Stimulated activated CD8-positive, alpha-beta memory T cell treated with anti-CD3 and anti-CD28 coated beads, Interleukin-15, amount 100 ng/mL, for 24 hours (primary cell): ENCODE data around the gene DCAF11.

Experiments
- DNase-seq: peaks from one replicate; pipeline ENCODE4 v3.0.0-alpha.2; 2020; ENCODE audit warnings: low read depth

The DCAF11 gene

DNA sequence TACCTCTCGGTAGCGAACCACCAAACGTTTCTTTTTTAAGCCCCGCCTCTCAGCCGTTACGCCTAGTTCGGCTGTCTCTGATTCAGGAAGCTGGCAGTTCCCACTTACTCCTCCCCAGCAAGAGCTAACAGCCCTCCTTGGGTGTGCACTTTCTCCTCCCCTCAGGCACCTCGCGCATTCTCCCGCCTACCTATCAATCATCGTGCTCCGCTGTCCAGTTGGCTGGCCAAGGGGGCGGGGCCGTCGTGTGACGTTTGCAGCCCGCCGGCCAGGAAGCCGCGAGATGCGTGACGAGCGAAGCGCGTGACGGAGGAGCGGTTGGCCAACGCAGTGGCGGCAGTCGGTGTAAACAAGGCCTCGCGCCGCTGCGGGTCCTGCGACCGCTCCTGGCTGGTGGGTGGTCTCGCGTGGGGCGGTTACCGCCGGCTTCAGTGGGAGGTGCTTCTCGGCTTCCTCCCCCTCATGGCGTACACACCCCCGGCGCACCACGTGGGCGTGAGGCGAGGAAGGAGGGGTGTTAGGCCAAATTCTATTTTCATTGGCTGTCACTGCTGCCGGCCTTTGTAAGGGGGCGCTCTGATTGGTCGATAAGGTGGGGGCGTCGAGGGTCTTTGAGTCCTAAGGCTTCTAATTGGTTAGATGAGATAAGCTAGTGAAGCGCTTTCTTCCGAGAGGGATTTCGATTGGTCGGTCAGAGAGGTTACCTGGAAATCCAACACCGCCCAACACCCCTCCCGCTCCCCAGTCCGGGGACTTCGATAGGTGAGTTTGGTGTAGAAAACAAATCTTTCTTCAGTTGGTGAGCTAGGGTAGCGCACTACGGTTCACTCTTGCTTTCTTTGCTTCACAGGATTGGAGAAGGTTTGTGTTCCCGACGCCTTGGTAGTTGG, at the start of gene DCAF11, which contains the start of gene NRL:
Gene DCAF11 (plus strand): TSS at position 246 of the 890 bp plus-strand sequence. CDS start 818 bp downstream, outside the sequence.
Gene NRL (minus strand): TSS at position 418 of the 890 bp plus-strand sequence. CDS start 32,101 bp downstream, outside the sequence.
- DNase-seq: peak; percentile 88

DNA sequence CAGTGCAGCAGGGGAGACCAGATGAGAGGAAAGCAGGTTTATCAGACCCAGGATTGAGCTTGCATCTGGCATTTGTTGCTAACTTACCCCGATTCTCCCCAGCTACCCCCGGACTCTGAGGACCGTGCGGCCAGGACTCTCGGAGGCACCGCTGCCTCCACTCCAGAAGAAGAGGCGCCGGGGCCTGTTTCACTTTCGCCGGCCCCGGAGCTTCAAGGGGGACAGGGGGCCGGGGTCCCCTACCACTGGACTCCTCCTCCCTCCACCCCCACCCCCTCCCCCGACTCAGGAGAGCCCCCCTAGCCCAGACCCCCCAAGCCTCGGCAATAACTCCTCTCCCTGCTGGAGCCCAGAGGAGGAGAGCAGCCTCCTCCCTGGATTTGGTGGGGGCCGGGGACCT, 49.7 kb upstream of the DCAF11 start:
- no peak for DNase-seq

DNA sequence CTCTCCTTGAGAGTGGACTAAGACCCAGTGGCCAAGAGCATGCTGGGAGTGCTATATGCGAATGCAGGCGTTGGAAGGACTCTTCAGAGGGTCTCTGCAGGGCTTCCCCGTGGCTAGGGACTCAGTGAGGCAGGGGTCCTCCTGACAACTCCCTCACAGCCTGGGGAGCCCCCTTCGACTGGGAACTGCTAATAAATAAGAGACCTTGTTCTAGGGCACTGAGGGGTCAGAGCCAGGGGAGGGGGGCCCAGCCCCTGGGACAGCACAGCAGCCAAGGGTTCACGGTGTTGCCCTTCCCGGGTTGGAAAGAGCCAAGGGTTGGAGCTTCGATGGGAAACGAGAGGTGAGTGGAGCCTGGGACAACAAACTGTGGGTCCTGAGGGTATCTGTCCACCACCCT, 49.2 kb upstream of the DCAF11 start:
- no peak for DNase-seq

DNA sequence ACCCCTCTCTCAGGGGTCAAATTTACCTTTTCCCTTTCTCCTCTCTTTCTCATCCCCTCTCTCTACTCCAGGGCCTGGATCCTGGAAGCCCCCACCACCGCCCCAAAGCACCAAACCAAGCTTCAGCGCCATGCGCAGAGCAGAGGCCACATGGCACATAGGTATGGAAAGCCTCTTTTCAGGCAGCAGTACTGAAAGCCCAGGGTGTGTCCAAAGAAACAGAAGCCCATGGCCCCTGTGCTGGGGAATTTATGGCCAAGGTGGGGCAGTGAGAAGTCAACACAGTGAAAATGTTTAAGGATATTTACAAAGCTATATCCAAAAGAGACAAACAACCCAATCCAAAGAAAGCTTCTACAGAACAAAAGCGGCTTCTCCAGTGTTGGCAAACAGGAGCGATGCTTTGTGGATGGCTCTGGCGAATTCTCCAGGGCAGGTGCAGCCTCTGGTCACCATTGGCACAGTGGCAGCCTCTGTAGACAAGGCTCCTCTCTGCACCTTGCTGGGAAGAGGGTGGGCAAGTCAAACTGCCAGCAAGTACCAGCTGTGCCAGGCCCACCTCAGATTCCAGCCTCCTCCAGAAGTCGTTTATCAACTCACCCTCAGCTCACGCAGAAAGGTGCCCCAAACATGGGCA, 48.0 kb upstream of the DCAF11 start:
- no peak for DNase-seq

DNA sequence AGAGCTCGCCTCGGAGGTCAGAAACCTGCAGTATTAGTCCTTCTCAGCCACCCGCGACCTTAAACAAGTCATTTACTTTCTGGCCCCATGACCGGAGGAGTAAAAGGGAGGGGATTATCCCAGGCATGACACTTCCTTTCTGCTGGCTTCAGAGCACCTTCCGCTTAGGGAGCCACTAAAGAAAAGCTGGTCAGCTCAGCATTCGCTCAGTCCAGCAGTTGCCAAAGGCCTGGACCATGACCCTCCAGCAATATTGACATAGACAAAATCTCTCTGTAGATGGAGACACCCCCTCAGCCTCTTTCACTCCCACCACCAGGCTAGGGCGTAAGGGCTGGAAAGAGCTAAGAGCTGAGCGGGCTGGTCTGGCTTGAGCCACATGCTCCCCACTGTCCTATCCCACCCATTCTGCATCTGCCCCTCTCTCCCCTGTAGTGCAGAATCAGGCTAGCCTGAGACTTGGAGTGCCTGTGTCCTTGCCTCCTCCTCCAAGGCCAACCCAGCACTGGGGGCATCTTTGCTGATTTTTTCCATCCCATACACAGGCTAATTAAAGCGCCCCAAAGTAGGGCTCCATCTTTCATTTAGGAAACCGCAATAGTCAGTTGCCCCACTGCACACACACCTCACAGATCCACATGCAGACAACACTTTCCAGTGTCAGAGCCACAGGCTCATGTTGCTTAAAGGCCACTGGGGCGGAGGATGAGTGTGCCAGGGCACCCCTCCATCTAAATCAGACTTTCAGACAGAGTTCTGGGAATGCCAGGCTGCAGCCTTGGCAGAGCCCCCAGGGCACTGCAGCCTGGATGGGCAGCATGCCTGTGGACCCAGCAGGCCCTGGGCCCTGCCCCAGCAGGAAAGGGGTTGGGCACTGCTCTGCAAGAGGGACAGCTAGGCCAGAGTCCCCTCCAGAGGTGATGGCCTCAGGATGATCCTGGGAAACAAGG, 47.2 kb upstream of the DCAF11 start:
- DNase-seq: no peak

DNA sequence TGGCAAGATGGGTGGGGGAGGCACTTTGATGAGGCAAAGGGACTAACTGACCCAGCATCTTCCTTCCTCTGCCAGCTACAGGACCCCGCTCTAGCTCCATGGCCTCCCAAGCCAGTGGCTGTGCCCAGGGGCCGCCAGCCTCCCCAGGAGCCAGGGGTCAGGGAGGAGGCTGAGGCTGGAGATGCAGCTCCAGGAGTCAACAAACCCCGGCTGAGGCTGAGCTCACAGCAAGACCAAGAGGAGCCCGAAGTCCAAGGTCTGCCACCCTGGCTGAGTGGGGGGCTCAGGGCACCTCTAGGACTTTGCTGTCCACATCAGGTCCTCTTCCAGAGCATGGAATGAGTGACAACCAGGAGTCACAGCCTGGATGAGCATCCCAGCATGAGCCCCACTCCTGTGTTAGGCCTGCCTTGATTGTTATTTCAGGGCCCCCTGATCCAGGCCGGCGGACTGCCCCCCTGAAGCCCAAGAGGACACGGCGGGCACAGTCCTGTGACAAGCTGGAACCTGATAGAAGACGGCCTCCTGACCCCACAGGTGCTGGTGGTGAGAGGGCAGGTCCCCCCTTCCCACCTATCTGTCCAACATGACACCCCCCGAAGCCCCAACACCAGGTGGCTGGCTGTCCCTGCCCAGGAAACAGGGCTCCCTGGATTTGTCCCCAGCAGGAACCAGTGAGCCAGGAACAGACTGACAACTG, 45.7 kb upstream of the DCAF11 start:
- DNase-seq: no peak

DNA sequence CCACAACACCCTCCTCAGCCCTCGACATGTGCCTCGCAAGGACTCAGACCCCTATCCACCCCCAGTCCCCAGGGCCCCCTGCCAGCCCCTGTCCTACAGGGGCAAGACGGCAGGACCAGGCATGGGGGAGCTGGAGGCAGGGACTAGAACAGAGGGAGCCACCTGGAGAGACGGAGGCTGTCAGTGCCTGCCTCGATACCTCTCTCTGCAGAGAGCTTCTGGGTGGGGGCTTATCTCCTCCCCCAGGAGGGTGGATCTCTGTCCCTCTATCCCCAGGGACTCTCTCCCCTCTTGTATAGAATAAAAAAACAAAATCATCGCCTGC, 45.2 kb upstream of the DCAF11 start:
- no peak for DNase-seq

DNA sequence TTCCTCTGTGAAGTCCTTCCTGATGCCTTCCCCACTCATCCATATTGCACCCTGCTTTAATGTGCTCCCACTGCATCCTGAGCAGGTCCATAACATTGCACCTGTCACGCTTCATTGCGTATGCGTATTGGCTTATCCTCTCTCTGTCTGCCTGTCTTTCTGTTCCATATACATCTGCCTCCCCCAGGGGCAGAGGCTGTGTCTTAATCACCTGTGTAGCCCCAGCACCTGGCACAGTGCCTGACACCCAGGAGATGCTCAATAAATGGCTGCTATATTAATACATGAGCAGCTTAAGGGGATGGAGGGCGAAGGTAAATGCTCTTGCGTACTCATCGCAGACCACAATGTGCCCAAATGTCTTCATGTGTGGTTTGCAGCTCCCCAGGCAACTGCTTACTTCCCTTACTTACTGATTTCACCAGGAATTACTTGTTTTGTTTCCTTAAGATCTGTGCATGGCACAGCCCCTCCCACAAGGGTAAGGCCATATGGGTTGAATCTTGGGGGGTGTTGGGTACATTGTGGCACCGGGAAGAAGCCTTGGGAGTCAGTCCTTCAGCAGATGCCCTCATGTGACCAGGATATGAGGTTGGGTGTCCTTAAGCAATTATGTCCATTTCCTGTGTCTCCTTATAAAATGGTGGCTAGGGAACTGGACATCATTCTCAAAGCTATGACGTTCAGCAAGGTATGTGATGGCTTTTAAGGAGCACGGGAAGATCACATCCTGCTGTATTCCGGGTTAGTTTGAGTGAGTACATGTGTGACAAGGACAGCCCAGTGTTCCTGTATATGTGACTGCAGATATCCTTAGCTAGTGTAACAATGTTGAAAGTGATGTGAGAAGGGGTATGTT, 44.1 kb upstream of the DCAF11 start:
- no peak for DNase-seq

DNA sequence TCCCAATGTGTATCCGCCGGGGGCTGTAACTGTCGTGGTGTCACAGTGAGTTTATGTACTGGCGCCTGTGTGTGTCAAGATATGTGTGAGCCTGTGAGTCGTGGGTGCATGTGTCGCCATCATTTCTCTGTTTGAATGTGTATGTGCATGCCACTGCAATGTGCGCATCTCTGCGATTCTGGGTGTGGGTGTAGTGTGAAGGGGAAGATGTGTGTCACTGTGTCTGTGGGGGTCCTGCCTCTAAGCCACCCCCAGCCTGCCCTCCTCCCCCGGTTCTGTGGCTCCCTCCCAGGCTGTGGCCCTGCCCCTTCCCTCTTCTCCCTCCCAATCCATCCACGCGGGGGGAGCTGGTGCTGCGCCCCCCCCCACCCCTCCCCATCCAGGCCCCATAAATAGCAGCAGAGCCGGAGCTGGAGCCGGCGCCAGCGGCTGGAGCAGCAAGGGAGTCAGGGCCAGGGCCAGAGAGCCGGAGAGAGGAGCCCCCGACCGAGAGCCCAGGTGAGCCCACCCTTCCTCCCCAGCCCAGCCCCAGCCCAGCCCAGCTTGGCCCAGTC, 43.4 kb upstream of the DCAF11 start, which contains the start of gene CPNE6:
Gene CPNE6 (plus strand): TSS at position 419 of the 554 bp plus-strand sequence. CDS start 1,375 bp downstream, outside the sequence.
- no peak for DNase-seq

DNA sequence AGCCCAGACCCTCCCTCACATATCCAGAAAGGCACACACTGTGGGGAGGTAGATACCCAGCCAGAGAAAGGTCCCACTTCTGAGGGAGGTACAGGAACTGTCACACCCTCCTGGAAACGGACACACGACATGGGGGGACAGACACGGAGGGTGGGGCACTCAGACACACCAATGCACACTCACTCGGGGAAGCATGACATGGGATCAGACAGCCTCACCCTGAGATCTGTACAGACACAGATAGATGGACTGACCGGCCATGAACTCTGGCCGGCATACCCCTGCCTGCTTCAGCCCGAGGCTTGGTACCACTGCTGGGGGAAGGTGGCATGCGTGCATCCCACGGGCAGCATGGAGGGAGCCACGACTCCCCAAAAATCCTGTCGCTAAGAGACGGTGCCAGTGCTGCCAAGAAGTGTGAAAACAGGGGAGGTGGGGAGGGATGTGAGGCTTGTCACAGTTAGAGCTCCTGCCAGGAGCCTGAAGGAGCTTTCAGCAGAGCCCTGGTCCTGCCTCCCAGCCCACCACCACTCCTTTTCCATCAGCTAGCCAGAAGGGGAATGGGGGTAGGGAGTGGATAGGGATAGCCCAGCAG, 42.6 kb upstream of the DCAF11 start:
- no peak for DNase-seq

DNA sequence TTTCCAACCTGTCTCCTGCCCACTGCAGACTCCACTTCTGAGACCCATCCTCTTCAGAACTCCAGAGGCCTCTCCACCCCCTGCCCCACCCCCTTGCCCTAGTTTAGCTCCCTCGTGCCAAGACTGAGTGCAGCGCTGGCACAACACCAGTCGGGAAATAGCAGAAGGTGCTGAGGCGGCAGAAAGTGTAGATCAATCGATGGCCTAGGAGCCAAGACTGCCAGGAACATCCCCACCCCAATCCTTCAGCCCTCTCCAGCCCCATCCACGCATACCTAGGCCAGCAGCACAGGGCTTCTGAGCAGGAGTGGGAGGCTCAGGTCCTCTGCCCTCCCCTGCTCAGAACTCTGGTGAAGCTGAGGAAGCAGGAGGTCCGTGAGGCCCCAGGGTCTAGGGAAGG, 42.1 kb upstream of the DCAF11 start:
- DNase-seq: no peak

DNA sequence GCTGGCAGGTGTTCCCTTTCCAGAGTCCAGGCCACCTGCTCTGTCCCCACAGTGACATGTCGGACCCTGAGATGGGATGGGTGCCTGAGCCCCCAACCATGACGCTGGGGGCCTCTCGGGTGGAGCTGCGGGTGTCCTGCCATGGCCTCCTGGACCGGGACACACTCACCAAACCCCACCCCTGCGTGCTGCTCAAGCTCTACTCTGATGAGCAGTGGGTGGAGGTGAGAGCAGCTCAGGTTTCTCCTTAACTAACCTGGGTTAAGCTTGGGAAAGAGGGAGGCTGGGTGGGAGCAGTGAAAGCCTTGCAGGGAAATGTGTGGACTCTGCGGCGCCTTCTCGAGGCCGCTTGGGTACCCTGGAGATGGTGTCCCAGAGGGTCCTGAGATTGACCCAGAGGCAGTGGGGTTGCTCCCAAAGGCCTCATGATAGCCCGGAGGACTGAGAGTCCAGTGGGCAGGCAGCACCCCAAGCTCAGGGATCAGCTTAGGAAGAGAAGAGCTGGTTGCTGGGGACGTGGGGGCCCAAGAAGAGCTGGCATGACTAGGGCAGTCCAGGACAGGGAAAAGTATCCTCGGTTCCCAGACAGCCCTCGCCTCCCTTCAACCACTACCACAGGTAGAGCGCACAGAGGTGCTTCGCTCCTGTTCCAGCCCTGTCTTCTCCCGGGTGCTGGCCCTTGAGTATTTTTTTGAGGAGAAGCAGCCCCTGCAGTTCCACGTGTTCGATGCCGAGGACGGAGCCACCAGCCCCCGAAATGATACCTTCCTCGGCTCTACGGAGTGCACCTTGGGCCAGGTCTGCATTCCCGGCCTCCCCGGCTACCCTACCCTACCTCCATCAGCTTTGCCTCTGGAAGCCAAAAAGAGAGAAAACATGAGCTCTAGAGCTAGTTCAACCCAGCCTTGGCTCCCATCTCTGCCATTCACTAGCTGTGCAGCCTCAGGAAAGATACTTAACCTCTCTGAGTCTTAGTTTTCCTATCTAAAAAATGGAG, 41.4 kb upstream of the DCAF11 start:
- DNase-seq: no peak

DNA sequence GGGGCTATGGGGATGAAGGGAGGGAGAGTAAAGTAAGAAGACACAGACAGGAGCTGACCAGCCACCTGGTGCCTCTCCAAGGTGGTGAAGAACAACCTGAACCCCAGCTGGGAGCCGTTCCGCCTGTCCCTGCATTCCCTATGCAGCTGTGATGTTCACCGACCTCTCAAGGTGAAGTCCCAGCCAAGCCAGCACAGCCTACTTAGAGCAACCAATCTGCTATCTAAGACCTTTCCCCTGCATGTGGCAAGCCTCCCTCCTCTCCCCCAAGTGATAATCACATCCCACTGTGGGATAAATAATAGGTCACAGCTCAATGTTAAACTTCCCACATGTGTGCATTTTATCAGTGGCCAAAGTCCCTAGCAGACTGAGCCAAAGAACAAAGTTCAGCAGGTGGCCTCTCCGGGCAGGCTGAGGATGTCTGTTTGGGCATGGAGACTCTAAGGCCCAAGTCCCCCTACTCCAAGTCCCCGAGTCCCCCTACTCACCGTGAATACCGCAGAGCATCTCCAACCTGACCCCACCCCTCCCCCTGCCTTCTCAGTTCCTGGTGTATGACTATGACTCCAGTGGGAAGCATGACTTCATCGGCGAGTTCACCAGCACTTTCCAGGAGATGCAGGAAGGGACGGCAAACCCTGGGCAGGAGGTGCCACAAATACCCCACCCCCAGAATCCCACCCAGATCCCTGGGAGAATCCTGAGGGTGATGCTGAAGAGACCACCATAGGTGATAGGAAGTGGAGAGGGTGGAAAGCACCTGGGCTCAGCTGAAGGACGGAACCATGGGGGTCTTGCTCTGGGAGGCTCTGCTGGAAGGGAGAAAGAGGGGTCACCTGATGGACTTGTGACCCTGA, 39.7 kb upstream of the DCAF11 start:
- DNase-seq: no peak

DNA sequence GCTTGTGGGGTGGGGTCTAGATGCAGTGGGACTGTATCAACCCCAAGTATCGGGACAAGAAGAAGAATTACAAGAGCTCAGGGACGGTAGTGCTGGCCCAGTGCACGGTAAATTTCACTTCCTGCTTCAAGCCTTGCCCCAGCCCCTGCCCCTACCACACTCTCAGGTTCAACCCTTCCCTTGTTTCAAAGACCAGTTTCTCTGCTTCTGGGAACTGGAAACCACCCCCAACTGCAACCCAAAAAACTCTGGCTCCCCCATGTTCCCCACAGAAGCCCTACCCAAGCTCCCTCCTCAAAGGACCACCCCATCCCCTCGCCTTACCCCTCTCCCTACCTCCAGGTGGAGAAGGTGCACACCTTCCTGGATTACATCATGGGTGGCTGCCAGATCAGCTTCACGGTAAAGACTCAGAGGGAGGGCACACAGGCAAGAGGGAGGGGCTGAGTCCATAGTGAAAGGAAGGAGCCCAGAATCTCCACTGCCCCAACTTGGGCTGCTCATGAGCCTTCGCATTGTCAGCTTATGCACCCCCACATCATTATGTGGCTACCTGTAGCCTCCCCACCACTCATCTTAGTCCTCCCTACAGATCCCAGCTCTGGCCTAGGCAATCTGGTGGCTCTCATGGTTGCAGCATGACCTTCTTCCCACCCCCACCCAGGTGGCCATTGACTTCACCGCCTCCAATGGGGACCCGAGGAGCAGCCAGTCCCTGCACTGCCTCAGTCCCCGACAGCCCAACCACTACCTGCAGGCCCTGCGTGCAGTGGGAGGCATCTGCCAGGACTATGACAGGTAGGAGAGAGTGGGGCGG, 38.9 kb upstream of the DCAF11 start:
- no peak for DNase-seq

DNA sequence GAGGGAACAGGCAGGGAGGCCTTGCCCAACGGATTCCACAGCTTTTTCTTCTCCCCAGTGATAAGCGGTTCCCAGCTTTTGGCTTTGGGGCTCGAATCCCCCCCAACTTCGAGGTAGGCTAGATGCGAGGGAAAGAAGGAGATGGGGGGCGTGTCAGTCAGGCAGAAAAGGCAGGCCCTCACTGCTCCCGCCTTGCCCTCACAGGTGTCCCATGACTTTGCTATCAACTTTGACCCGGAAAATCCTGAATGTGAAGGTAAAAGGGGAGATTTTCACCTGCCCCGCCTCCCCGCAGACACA, 38.3 kb upstream of the DCAF11 start:
- no peak for DNase-seq

DNA sequence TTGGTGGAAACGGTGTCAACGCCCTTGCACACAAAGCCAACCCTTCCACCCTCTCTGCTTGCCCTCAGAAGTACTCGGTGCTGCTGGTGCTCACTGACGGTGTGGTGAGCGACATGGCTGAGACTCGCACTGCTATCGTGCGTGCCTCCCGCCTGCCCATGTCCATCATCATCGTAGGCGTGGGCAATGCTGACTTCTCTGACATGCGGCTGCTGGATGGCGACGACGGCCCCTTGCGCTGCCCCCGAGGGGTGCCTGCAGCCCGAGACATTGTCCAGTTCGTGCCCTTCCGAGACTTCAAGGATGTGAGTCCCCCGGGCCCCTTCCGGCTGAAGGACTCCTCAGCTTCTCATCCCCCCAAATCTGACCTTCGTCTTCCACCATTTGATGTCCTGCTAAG, 37.5 kb upstream of the DCAF11 start:
- no peak for DNase-seq

DNA sequence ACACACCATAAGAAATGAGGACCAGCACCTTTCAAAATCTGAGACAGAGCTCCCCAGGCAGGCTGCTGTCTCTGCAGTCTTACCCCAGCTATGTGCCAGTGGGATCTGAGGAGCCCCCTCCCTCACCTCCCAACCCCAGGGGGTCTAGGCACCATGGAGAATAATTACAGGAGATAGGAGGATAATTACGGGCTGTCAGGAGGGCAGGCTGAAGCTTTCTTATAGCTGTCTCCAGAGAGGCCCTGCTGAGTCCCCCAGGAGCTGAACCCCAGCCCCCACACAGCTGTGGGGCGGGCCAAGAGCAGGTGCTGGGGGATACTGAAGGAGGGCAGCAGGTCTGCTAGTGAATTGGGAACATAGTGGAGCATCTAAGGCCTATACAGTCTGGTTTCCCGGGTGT, 36.4 kb upstream of the DCAF11 start:
- no peak for DNase-seq
